Measurements from ENCODE around the gene ENOSF1. TPM values are rescaled to one million over a fixed set of nuclear protein-coding genes. Genes with fewer than 3 reads are reported as not detected.
A peak's percentile ranks its signal among the peaks of the same experiment; 100 is the strongest.

ENOSF1 gene
- total and polyA plus RNA-seq, 2 of the 13 experiments (the other 11 are each of a cell fraction or from before 2014, with no cell fraction given) = 37.6 to 40.1 TPM

GRCh38 chr18:711657-712400 lies 601 bp downstream of the ENOSF1 start (continued):
- TF ChIP-seq PBX3 (CRISPR knock-in tag; IDR thresholded peaks at IDR 0.05; ENCODE audit: borderline replicate concordance) (0 out of 2 replicates have a peak, but pooled peaks have one; percentile 8), ZNF710 (CRISPR knock-in tag; IDR thresholded peaks at IDR 0.05; ENCODE audit: borderline replicate concordance) (no peak), CAMTA2 (CRISPR knock-in tag; IDR thresholded peaks at IDR 0.05; ENCODE audit: borderline replicate concordance) (no peak), NR2C2 (CRISPR knock-in tag; IDR thresholded peaks at IDR 0.05; ENCODE audit: borderline replicate concordance) (0 out of 2 replicates have a peak, but pooled peaks have one; percentile 26), MXD4 (CRISPR knock-in tag; IDR thresholded peaks at IDR 0.05) (no peak; the same call in 1 of the 2 replicates), EP300 (IDR thresholded peaks at IDR 0.05; ENCODE audit: low read depth in 2 of 2, low read length in 2 of 2) (no peak), EP300 (CRISPR knock-in tag; IDR thresholded peaks at IDR 0.05; ENCODE audit: borderline replicate concordance) (no peak), RBM39 (IDR thresholded peaks at IDR 0.05; ENCODE audit: low read depth, low read length, poor library complexity, severe bottlenecking) (peak; percentile 12), ISL2 (CRISPR knock-in tag; IDR thresholded peaks at IDR 0.05) (no peak), GABPA (IDR thresholded peaks at IDR 0.05; ENCODE audit: low read depth, low read length) (no peak), GABPA (CRISPR knock-in tag; IDR thresholded peaks at IDR 0.05; ENCODE audit: low read depth) (no peak), DRAP1 (CRISPR knock-in tag; IDR thresholded peaks at IDR 0.05) (no peak), KAT8 (CRISPR knock-in tag; IDR thresholded peaks at IDR 0.05) (no peak), KAT2B (IDR thresholded peaks at IDR 0.05; ENCODE audit: borderline replicate concordance, low read depth, low read length) (no peak), RAD51 (IDR thresholded peaks at IDR 0.05; ENCODE audit: borderline replicate concordance) (no peak), ISX (CRISPR knock-in tag; conservative IDR thresholded peaks at IDR 0.05) (no peak), LBX2 (CRISPR knock-in tag; IDR thresholded peaks at IDR 0.05; ENCODE audit: borderline replicate concordance) (no peak), POLR2A (IDR thresholded peaks at IDR 0.05; ENCODE audit: insufficient read depth in 1 of 2, low read depth in 2 of 2, low read length in 2 of 2) (peak in 1 of 2 experiments; percentile 72; a peak in 2 of 4 replicates), ZNF570 (CRISPR knock-in tag; IDR thresholded peaks at IDR 0.05; ENCODE audit: borderline replicate concordance) (no peak), MIER3 (CRISPR knock-in tag; IDR thresholded peaks at IDR 0.05; ENCODE audit: borderline replicate concordance) (0 out of 2 replicates have a peak, but pooled peaks have one; percentile 6), ARHGAP35 (CRISPR knock-in tag; IDR thresholded peaks at IDR 0.05; ENCODE audit: borderline replicate concordance) (no peak), SRF (IDR thresholded peaks at IDR 0.05; ENCODE audit: low read depth, low read length) (no peak), ZBTB37 (CRISPR knock-in tag; IDR thresholded peaks at IDR 0.05) (peak; percentile 94), ZFP62 (CRISPR knock-in tag; IDR thresholded peaks at IDR 0.05) (no peak), ZNF772 (CRISPR knock-in tag; IDR thresholded peaks at IDR 0.05) (peak; percentile 20; the same call in 1 of the 2 replicates), SKI (IDR thresholded peaks at IDR 0.05; ENCODE audit: partially characterized antibody) (peak; percentile 11)

Measured in HepG2 (cell line).